GM19240 (cell line): ENCODE data around the gene ZNF212.

Source experiments
- DNase-seq: peaks from one replicate; pipeline ENCODE4 v3.0.0; 2011; ENCODE audit warnings: low spot score; ENCODE audit not compliant: insufficient read length

ZNF212 gene

GRCh38 chr7:149239345-149240143, at the start of gene ZNF212:
TSS of gene ZNF212 (plus strand) at chr7:149239651. CDS start at chr7:149239779, 128 bp downstream.
- DNase-seq, result peak; percentile 96

- no peak for DNase-seq
These were observed 47.6 kb upstream of the ZNF212 start for GRCh38 chr7:149191851-149192250.

- no peak for DNase-seq
These were observed 44.7 kb upstream of the ZNF212 start for GRCh38 chr7:149194799-149195179.

GRCh38 chr7:149195180-149196150, 44.0 kb upstream of the ZNF212 start, which contains the start of gene ZNF282:
TSS of gene ZNF282 (plus strand) at chr7:149195546. CDS start at chr7:149195590, 44 bp downstream.
- DNase-seq, result peak; percentile 92

DNA sequence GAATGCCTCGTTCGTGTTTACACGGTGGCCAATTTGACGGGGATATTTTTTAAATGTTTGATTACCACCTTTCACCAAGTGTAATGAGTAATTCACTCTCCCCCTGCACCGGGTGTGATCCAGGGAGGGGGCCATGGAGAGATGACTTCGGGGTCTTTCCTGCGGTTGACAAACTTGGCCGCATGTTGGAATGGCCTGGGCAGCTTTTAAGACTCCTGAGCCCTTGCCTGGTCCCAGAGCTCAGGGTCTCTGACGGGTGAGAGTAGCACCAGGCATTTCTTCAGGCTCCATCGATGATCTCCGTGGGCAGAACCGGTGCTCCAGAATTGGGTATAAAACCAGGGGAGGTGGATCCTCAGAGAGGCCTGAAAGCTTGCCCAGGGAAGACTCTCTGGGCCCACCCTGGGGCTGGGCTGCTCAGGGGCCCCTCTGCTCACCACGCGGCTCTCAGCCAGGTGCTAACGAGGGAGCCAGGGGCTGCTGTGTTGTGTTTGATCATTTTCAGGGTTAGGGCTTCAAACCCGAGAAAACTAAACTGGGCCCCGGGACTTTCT, 43.2 kb upstream of the ZNF212 start:
- no peak for DNase-seq

- no peak for DNase-seq
These were observed 42.7 kb upstream of the ZNF212 start for GRCh38 chr7:149196705-149197171.

- DNase-seq, result no peak
These were observed 41.8 kb upstream of the ZNF212 start for GRCh38 chr7:149197675-149198074.

DNA sequence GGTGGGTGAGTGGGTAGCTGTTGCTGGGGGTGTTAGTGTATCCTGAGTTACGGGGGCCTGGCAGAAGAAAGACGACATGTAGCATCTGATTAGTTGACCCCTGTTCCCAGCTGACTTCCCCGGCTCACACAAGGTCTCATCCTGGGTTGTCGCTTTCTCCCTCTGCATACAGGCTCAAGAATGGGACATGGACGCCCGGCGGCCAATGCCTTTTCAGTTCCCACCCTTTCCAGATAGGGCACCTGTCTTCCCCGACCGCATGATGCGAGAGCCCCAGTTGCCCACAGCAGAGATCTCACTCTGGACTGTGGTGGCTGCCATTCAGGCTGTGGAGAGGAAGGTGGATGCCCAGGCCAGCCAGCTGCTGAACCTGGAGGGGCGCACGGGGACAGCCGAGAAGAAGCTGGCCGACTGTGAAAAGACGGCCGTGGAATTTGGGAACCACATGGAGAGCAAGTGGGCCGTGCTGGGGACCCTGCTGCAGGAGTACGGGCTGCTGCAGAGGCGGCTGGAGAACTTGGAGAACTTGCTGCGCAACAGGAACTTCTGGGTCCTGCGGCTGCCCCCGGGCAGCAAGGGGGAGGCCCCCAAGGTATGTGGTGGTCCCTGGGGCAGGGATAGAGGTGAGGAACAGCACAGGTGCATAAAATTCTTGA, 41.2 kb upstream of the ZNF212 start:
- no peak for DNase-seq

DNA sequence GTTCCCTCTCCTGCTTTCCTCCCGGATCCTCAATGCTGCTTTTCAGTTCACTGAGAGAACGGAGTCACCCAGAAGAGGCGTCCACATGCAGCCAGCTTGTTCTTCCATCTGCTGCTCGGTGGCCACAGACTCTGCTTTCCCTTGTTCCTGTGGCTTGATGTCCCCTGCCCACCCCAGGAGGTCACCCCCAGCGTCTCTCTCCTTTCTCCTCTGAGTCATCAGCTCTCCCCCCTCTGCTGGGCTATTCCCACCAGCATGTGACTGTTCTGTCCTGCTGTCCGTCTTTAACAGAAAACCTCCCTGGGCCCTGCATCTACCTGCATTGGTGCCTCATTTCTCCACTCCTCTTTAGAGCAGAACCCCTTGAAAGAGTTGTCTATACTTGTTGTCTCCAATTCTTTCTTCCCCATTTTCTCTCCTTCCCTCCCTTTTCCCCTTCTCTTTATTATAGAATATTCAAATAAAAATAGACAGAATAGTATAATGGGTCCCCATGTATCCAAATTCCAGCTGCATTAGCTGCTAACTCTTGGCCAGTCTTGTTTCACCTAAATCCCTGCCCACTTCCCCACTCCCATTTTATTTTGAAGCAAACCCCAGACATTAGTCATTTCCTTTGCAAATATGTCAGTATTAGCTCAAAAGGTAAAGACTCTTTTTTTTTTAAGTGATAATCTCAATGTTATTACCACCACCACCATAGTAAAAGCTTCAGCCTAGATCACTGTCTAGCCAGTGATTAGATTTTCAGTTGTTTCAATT, 40.0 kb upstream of the ZNF212 start:
- no peak for DNase-seq

DNA sequence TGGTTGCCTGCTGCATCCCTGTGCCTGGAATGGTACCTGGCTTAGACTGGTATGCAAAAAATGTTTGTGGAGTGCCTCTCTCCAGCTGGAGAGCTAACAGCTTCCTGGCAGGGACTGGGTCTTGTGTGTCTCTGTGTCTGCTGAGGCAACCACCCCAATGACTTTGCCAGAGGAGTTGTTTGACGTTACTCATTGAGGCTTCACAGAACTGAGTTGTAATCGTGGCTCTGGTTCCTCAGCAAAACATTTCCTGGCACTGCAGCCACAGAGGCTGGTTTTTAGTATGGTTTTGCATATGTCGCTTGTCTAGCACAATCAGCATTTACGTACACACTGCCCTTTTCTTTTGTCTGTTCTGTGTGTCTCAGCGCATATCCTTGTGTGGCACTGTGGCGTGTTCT, 36.6 kb upstream of the ZNF212 start:
- no peak for DNase-seq

GRCh38 chr7:149205690-149206381, 33.6 kb upstream of the ZNF212 start:
- no peak for DNase-seq

DNA sequence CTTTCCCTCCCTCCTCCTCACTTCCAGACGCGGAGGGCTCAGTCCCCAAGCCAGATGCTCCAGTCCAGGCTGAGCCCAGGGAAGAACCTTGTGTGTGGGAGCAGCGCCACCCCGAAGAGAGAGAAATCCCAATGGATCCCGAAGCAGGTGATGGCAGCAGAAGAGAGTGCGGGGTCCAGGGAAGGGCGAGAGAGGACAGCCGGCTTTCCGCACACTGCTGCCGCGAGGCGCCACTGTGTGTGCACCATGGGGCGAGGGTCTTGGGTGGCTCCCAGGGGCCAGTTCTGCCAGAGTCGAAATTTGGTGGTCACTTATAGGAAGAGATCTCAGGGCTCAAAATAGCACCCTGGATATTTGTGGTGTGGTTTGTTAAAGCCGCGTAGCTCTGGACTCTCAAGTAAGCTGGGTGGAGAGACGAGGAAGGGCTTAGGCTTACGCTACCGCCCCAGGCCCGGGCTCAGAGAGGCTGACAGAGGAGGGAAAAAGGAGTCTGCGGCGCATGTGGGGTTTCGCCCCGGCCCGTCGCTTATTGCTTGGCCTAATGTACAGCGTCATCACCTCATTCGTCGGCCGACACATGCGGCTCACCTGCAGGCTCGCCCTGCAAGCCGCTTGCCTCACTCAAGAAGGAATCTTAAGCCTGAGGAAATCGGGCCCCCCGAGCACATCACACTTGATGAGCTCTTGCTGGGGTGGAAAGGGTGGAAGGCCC, 32.0 kb upstream of the ZNF212 start:
- DNase-seq, result no peak

DNA sequence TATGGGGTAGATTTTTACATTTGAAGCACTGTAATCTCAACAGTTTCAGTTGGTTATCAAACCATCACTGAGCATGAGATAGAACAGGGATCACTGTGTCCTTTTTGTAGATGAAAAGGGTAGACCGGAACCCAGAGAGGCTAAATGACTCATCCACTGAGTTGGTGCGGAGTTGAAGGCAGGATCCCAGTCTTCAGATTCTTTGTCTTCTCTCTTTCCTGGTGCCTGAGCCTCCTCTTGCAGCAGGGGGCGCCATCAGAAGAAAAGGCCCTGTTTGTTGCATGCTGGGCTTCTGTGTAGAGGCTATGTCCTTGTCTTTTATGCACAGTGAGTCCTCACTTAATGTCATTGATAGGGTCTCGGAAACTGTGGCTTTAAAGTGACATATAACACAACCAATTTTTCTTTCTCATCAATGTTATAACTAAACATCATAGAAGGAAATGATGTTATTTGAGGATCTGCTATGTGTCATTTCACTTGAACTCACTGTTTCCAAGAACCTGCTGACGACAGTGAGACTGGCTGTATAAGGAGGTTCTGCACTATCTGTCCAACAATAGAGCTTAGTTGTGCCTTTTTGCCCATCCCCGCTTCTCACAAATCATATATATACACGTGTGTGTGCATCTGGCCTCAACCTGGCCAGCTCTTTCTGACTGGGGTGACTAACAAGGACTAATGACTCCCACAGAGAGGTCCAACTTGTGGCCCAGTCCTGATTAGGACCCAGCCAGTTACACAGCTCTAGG, 29.8 kb upstream of the ZNF212 start:
- peak; percentile 47 for DNase-seq

DNA sequence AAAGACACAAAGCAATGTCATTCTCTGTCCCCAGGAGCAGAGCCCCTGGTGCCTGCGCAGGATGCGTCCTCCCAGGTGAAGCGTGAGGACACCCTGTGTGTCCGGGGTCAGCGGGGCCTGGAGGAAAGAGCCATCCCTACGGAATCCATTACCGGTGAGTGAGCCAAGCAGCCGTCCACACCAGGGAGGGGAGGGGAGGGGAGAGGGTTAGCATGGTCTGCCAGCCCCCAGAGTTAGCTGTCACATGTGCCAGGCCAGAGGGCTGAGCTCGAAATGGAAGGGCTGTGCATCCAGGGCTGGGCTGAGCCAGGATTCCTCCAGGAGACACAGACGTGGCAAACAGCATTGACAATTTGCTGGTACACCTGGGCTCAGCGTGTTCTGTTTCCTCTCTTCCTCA, 28.9 kb upstream of the ZNF212 start:
- DNase-seq, result no peak

GRCh38 chr7:149214020-149214720, 25.3 kb upstream of the ZNF212 start:
- DNase-seq, result no peak

DNA sequence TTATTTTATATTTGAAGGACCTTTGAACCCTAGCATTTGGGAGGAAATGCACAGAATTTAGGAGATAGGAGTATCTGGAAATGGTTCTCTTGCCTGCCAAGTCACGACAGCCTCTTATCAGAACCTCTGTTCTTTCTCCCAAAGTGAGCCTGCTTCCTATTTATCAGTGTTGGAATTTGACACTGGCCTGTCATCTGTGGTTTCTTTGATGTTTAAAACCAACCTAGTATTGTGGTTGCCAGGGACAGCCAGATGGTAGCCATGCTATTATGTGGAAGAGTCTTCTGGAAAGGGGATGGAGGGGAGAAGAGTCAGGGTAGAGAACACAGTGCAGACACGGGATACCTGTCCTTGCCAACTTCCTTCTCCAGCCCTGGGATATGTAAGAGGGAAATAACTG, 23.0 kb upstream of the ZNF212 start:
- no peak for DNase-seq

DNA sequence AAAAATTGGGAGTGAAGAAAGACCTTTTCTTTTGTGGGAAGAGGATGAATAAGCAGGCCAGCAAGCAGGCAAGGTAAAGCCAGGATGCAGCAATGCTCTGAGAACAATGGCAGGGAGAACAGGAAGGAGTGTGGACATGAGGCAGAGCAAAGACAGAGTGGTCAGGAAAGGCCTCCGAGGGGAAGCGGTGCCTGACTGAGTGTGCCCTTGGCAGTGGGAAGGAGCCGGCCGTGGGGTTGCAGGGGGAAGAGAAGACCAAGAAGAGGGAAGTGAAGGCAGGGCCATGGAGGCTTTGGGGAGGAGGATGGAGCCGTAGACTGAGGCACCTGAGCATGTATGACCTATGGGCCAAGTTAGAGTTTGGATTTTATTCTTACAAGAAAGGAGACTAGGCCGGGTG, 21.9 kb upstream of the ZNF212 start:
- DNase-seq, result no peak
